Neural progenitor cell (in vitro differentiated cells): ENCODE data around the gene COL4A2. TPM values are rescaled to one million over a fixed set of nuclear protein-coding genes. Genes with fewer than 3 reads are reported as not detected.
A peak's percentile ranks its signal among the peaks of the same experiment; 100 is the strongest.

ENCODE experiments used
- DNase-seq: peaks from one replicate; pipeline ENCODE4 v3.0.0-alpha.2; 2016; ENCODE audit warnings: low spot score
- H2AFZ ChIP-seq: fragments of 200-600 bp; sonication (generic); replicated peaks from 2 replicates; pipeline ENCODE4 v1.6.1; 2016; ENCODE audit warnings: antibody characterized with exemption
- H3F3A ChIP-seq: fragments of 200-600 bp; sonication (generic); 2 replicates; pipeline ENCODE4 v1.6.1; 2016; ENCODE audit warnings: antibody characterized with exemption, low read depth
- H3K27ac ChIP-seq: fragments of 200-600 bp; sonication (generic); 2 replicates; pipeline ENCODE4 v1.5.1; 2016; ENCODE audit warnings: mild to moderate bottlenecking
- H3K27me3 ChIP-seq: fragments of 200-600 bp; sonication (generic); 2 replicates; pipeline ENCODE4 v1.6.1; 2016; ENCODE audit warnings: mild to moderate bottlenecking, moderate library complexity
- H3K36me3 ChIP-seq: fragments of 200-600 bp; sonication (generic); 2 replicates; pipeline ENCODE4 v1.5.1; 2016
- H3K4me1 ChIP-seq: fragments of 200-600 bp; sonication (generic); 2 replicates; pipeline ENCODE4 v1.6.1; 2016; ENCODE audit warnings: mixed run types
- H3K4me2 ChIP-seq: fragments of 200-600 bp; sonication (generic); 2 replicates; pipeline ENCODE4 v1.6.1; 2016
- H3K4me3 ChIP-seq: fragments of 200-600 bp; sonication (generic); 2 replicates; pipeline ENCODE4 v1.5.1; 2016
- H3K79me2 ChIP-seq: fragments of 200-600 bp; sonication (generic); 2 replicates; pipeline ENCODE4 v1.6.1; 2016; ENCODE audit warnings: low read depth
- H3K9ac ChIP-seq: fragments of 200-600 bp; sonication (generic); 2 replicates; pipeline ENCODE4 v1.6.1; 2016
- H3K9me3 ChIP-seq: fragments of 200-600 bp; sonication (generic); 2 replicates; pipeline ENCODE4 v1.5.1; 2016; ENCODE audit warnings: low read depth
- H4K20me1 ChIP-seq: fragments of 200-600 bp; sonication (generic); 2 replicates; pipeline ENCODE4 v1.6.1; 2016; ENCODE audit warnings: low read depth
- H3K27ac Mint-ChIP-seq: 3 replicates; pipeline ENCODE4 v1.8.0; 2021; ENCODE audit warnings: mixed read lengths
- H3K27me3 Mint-ChIP-seq: 2 replicates; pipeline ENCODE4 v1.8.0; 2022; ENCODE audit warnings: low read depth, mild to moderate bottlenecking, inconsistent platforms, moderate library complexity, mixed read lengths; ENCODE audit not compliant: insufficient read depth
- H3K36me3 Mint-ChIP-seq: 3 replicates; pipeline ENCODE4 v1.8.0; 2021; ENCODE audit warnings: mixed read lengths
- H3K4me1 Mint-ChIP-seq: 3 replicates; pipeline ENCODE4 v1.8.0; 2021; ENCODE audit warnings: mixed read lengths
- H3K4me3 Mint-ChIP-seq: 3 replicates; pipeline ENCODE4 v1.8.0; 2021; ENCODE audit warnings: mild to moderate bottlenecking, moderate library complexity, mixed read lengths
- H3K9me3 Mint-ChIP-seq: 3 replicates; pipeline ENCODE4 v1.8.0; 2020; ENCODE audit warnings: mixed read lengths
- EZH2 ChIP-seq: fragments of 200-600 bp; sonication (generic); IDR thresholded peaks from 2 replicates; pipeline ENCODE4 v1.6.1; 2017; ENCODE audit warnings: antibody characterized with exemption, mild to moderate bottlenecking, moderate library complexity
- EZH2phosphoT487 ChIP-seq: fragments of 200-600 bp; sonication (generic); IDR thresholded peaks from 2 replicates; pipeline ENCODE4 v1.6.1; 2017; ENCODE audit warnings: antibody characterized with exemption
- total RNA-seq: library from RNA; depleted of rRNA; stranded (reverse); fragments of >200 nt; gene quantifications from 2 replicates; pipeline ENCODE4 v1.2.3, GENCODE V29; 2015; ENCODE audit warnings: low replicate concordance
- TF ChIP-seq, protein P1 (sequence below): fragments of 200-600 bp; sonication (generic); IDR thresholded peaks from 2 replicates; pipeline ENCODE4 v1.5.1; 2017; ENCODE audit warnings: antibody characterized with exemption, mild to moderate bottlenecking

The COL4A2 gene
- total RNA-seq, 1 donor from 2014 or later: 73.6 TPM

DNA sequence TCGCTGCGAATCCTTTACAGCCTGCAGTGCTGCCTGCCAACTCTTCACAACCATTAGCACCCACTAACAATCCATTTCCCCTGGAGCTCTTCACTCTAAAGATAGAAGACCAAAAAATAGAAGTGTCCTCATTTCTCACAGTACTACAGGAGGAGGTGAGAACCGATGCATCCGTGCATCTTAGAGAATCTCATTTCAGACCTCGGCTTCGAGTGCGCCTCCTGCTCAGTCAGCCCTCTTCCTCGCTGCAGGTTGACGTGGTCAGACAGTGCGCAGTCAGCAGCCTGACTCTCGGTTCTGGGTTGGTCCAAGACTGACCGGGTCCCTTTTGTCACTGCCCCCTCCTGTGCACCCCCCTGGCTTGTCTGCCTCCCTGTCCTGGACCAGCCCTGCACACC lies 169.1 kb downstream of the COL4A2 start:
- no peak for DNase-seq
- Histone ChIP-seq H3K79me2 (no peaks in the 10 kb centered on the region), H4K20me1 (no peaks in the 10 kb centered on the region), H3K4me3 (no peak overlapping the region), H2AFZ (no peak overlapping the region), H3K27me3 (no peaks in the 10 kb centered on the region), H3K27ac (no peak overlapping the region), H3K9me3 (no peaks in the 10 kb centered on the region), H3K36me3 (no peaks in the 10 kb centered on the region), H3F3A (no peaks in the 10 kb centered on the region), H3K4me1 (peaks cover 5% of the 10 kb centered on the region), H3K9ac (no peak overlapping the region), H3K4me2 (no peak overlapping the region)
- TF ChIP-seq EZH2phosphoT487: no peak
- no peak overlapping the region for H3K4me3 Mint-ChIP-seq
- H3K9me3 Mint-ChIP-seq: no peaks in the 10 kb centered on the region
- H3K36me3 Mint-ChIP-seq: peaks cover 28% of the 10 kb centered on the region
- peaks cover 5% of the 10 kb centered on the region for H3K27me3 Mint-ChIP-seq
- no peak overlapping the region for H3K27ac Mint-ChIP-seq
- H3K4me1 Mint-ChIP-seq: no peaks in the 10 kb centered on the region

DNA sequence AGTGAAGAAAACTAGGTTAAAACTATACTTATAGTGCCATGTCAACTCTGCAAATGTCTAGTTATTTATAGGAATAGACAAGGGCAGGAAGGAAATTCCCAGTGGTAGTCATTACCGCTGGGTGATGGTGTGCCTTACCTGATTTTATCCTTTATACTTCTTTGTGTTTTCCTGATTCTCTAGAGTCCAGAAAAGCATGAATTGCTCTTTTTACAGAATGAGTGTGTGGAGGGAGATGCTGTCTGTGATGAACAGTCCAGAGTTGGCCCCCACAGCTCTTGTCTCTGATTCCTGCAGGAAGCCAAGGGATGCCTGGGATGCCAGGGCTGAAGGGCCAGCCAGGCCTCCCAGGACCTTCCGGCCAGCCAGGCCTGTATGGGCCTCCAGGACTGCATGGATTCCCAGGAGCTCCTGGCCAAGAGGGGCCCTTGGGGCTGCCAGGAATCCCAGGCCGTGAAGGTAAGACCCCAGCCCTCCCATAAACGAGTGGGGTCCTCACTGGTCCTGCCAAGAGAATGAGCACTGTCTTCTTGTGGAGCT lies 170.7 kb downstream of the COL4A2 start:
- Histone ChIP-seq H3K4me1 (peaks cover 5% of the 10 kb centered on the region), H3K27me3 (no peaks in the 10 kb centered on the region), H3K27ac (no peak overlapping the region), H3F3A (no peaks in the 10 kb centered on the region), H3K36me3 (no peaks in the 10 kb centered on the region), H3K4me2 (no peak overlapping the region), H3K4me3 (no peak overlapping the region), H3K79me2 (no peaks in the 10 kb centered on the region), H3K9ac (no peak overlapping the region), H3K9me3 (no peaks in the 10 kb centered on the region), H2AFZ (no peak overlapping the region), H4K20me1 (no peaks in the 10 kb centered on the region)
- H3K4me3 Mint-ChIP-seq: no peak overlapping the region
- DNase-seq: no peak
- no peaks in the 10 kb centered on the region for H3K4me1 Mint-ChIP-seq
- TF ChIP-seq, protein P1, sequence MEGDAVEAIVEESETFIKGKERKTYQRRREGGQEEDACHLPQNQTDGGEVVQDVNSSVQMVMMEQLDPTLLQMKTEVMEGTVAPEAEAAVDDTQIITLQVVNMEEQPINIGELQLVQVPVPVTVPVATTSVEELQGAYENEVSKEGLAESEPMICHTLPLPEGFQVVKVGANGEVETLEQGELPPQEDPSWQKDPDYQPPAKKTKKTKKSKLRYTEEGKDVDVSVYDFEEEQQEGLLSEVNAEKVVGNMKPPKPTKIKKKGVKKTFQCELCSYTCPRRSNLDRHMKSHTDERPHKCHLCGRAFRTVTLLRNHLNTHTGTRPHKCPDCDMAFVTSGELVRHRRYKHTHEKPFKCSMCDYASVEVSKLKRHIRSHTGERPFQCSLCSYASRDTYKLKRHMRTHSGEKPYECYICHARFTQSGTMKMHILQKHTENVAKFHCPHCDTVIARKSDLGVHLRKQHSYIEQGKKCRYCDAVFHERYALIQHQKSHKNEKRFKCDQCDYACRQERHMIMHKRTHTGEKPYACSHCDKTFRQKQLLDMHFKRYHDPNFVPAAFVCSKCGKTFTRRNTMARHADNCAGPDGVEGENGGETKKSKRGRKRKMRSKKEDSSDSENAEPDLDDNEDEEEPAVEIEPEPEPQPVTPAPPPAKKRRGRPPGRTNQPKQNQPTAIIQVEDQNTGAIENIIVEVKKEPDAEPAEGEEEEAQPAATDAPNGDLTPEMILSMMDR: no peak
- TF ChIP-seq EZH2phosphoT487 (no peak), EZH2 (no peak)
- peaks cover 28% of the 10 kb centered on the region for H3K36me3 Mint-ChIP-seq
- H3K9me3 Mint-ChIP-seq: no peaks in the 10 kb centered on the region
- H3K27ac Mint-ChIP-seq: no peak overlapping the region
- H3K27me3 Mint-ChIP-seq: peaks cover 8% of the 10 kb centered on the region

DNA sequence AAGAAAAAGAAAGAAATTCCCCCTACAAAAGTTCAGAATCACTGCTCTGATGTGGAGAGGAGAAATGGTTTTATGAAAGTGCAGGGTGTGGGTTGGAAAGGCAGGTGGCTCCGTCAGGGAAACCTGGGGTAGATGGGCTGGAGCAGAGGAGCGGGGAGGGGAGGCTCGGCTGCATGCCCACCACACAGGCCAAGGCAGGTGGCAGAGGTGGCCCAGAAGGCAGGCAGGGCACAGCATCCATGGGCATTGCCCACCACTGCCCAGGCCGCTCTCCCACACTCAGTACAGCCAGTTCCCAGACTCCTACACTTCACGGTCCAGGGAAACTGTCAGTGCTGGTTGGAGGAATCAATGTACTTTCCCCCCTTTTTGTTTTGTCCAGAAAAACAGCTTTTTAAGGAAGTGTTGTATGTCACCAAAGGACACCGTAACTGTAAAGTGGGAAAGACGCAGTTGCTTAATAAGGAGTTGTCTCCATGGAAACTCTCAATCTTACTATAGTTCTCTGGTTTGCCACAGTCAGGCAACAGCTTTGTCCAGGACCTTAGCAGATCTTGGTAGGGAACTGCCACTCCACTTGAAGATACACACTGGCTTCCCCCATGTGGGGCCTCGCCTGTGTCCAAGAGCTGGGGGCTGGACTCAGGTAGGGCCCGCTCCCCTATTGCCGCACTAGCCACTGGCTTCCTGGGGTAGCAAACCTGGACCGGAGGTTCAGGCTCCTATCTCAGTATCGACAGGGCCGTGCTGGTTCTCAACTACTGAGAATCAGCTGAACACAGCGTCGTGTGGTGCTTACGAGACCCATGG lies 171.5 kb downstream of the COL4A2 start:
- Histone ChIP-seq H3K9me3 (no peaks in the 10 kb centered on the region), H3K79me2 (no peaks in the 10 kb centered on the region), H3K4me2 (no peak overlapping the region), H3K4me1 (peaks cover 5% of the 10 kb centered on the region), H3K4me3 (no peak overlapping the region), H3K9ac (no peak overlapping the region), H4K20me1 (no peaks in the 10 kb centered on the region), H2AFZ (no peak overlapping the region), H3K27me3 (no peaks in the 10 kb centered on the region), H3K27ac (no peak overlapping the region), H3K36me3 (no peaks in the 10 kb centered on the region), H3F3A (no peaks in the 10 kb centered on the region)
- Mint-ChIP-seq H3K9me3 (no peaks in the 10 kb centered on the region), H3K27me3 (peaks cover 8% of the 10 kb centered on the region), H3K4me1 (no peaks in the 10 kb centered on the region), H3K27ac (peak overlapping the region; percentile 80), H3K36me3 (peaks cover 27% of the 10 kb centered on the region), H3K4me3 (no peak overlapping the region)
- no peak for DNase-seq
- TF ChIP-seq, protein P1: no peak
- no peak for TF ChIP-seq EZH2

DNA sequence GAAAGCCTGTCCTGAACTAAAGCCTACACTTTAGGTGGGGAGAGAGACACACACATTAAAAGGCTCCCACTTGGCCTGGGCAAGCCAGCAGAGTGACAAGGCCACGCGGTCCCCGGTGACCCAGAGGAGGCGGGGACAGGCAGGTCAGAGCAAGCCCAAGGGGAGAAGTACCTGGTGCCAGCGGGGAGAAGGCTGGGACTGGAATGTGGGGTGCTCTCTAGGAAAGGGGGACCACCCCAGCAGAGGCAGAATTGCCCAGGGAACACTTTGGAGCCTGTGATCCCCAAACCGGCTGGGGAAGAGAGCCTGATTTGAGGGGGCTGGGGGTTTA lies 172.1 kb downstream of the COL4A2 start:
- H3F3A ChIP-seq: no peaks in the 10 kb centered on the region
- H3K9me3 ChIP-seq: no peaks in the 10 kb centered on the region
- H3K27me3 ChIP-seq: no peaks in the 10 kb centered on the region
- H3K27ac ChIP-seq: no peak overlapping the region
- no peaks in the 10 kb centered on the region for H3K79me2 ChIP-seq
- H3K36me3 ChIP-seq: no peaks in the 10 kb centered on the region
- no peak overlapping the region for H3K4me3 Mint-ChIP-seq
- H2AFZ ChIP-seq: no peak overlapping the region
- peaks cover 8% of the 10 kb centered on the region for H3K27me3 Mint-ChIP-seq
- no peak overlapping the region for H3K4me3 ChIP-seq
- H3K27ac Mint-ChIP-seq: peak overlapping the region; percentile 80
- H3K4me2 ChIP-seq: no peak overlapping the region
- peaks cover 5% of the 10 kb centered on the region for H3K4me1 ChIP-seq
- H3K4me1 Mint-ChIP-seq: no peaks in the 10 kb centered on the region
- H4K20me1 ChIP-seq: no peaks in the 10 kb centered on the region
- H3K9ac ChIP-seq: no peak overlapping the region
- TF ChIP-seq EZH2phosphoT487: no peak
- TF ChIP-seq EZH2: no peak
- TF ChIP-seq, protein P1: no peak
- H3K9me3 Mint-ChIP-seq: no peaks in the 10 kb centered on the region
- DNase-seq: no peak
- peaks cover 22% of the 10 kb centered on the region for H3K36me3 Mint-ChIP-seq
